ENCODE measurements around the gene ITIH5. TPM values are rescaled to one million over a fixed set of nuclear protein-coding genes. Genes with fewer than 3 reads are reported as not detected.
A peak's percentile ranks its signal among the peaks of the same experiment; 100 is the strongest.

The ITIH5 gene
- polyA plus RNA-seq, 3 donors: 20.0 to 29.0 (median 28.1) TPM

GRCh38 chr10:7525314-7526016 is 141.3 kb downstream of the ITIH5 start:
- peak; percentile 72 for DNase-seq

GRCh38 chr10:7523656-7524055 is 143.1 kb downstream of the ITIH5 start:
- DNase-seq: no peak

GRCh38 chr10:7520507-7521485 is 146.0 kb downstream of the ITIH5 start:
- peak; percentile 80 for DNase-seq

GRCh38 chr10:7519351-7519750 is 147.4 kb downstream of the ITIH5 start:
- no peak for DNase-seq

- DNase-seq: no peak
Measured at GRCh38 chr10:7518693-7519092, 148.1 kb downstream of the ITIH5 start.

- no peak for DNase-seq
Measured at GRCh38 chr10:7515439-7515838, 151.3 kb downstream of the ITIH5 start.

GRCh38 chr10:7513936-7514335 is 152.8 kb downstream of the ITIH5 start:
- no peak for DNase-seq

- no peak for DNase-seq
Measured at GRCh38 chr10:7513455-7513854, 153.3 kb downstream of the ITIH5 start.

GRCh38 chr10:7512487-7512886 is 154.3 kb downstream of the ITIH5 start:
- DNase-seq: no peak

- no peak for DNase-seq
Measured at GRCh38 chr10:7511612-7512011, 155.2 kb downstream of the ITIH5 start.

Other genes with a start within 250 kb of the ITIH5 start
- gene ITIH2, start 36.4 kb upstream of the ITIH5 start, polyA plus RNA-seq (ENCODE audit: insufficient read length in 3 of 3): under 1 TPM; 0.29 to 0.49 (median 0.30) TPM
- 10 to 100 TPM; 17.4 to 23.7 (median 18.6) TPM for gene KIN, start 121.0 kb upstream of the ITIH5 start, polyA plus RNA-seq (ENCODE audit: insufficient read length in 3 of 3)
- 100 to 1,000 TPM; 364 to 413 (median 400) TPM for gene ATP5F1C, start 121.2 kb upstream of the ITIH5 start, polyA plus RNA-seq (ENCODE audit: insufficient read length in 3 of 3)
- 10 to 100 TPM; 11.2 to 12.2 (median 11.3) TPM for gene TAF3, start 151.5 kb upstream of the ITIH5 start, polyA plus RNA-seq (ENCODE audit: insufficient read length in 3 of 3)

Data from renal pelvis (tissue), 4 donors.